ENCODE results near the gene TMEM108. TPM values are rescaled to one million over a fixed set of nuclear protein-coding genes. Genes with fewer than 3 reads are reported as not detected.

The TMEM108 gene
- polyA plus RNA-seq, 3 donors, result not detected

DNA sequence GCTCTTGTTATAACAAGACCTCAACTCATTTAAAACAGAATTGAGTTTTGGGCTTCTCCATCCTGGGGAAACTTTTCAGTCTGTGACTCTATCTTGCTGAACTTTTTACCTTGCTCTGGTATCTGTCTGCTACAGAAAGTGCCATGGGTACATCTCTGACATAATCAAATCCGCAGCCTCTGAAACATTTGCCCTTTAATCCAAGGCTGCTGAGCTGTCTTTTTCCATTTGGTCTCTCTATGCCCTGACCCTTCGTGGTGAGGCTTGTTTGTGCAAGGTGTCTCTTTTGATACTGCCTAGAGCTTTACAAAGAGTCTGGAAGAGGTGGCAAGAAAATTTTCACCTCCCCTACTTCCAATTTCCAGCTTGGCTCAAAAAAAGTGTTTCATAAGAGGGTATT lies 11.3 kb downstream of the TMEM108 start:
- H3K4me1 ChIP-seq (ENCODE audit: control insufficient read depth in 1 of 2, insufficient read depth in 2 of 2, low read length in 2 of 2), result no peaks in the 10 kb centered on the region
- Mint-ChIP-seq H3K4me1 (no peaks in the 10 kb centered on the region), H3K36me3 (no peaks in the 10 kb centered on the region), H3K4me3 (no peak overlapping the region), H3K27ac (no peak overlapping the region), H3K9me3 (peaks cover 0 to 1% (median 0%) of the 10 kb centered on the region in 7 donors), H3K27me3 (ENCODE audit: low read depth in 3 of 3) (peaks cover 0 to 15% (median 5%) of the 10 kb centered on the region in 3 donors)
- no peaks in the 10 kb centered on the region for H3K9me3 ChIP-seq (replicated peaks in 1 of 2; ENCODE audit: control insufficient read depth in 1 of 2, insufficient read depth in 1 of 2, low read length in 2 of 2)
- WGBS (ENCODE audit: insufficient coverage), result no CpG with 5 or more reads among the region's 2 CpGs
- H3K36me3 ChIP-seq (replicated peaks in 1 of 2; ENCODE audit: control insufficient read depth in 1 of 2, insufficient read depth in 2 of 2, low read length in 2 of 2), result no peaks in the 10 kb centered on the region
- no peak overlapping the region for H3K27ac ChIP-seq (ENCODE audit: low read depth in 1 of 2, low read length in 2 of 2)
- H3K4me2 ChIP-seq (replicated peaks; ENCODE audit: extremely low read depth, low read length, poor library complexity, severe bottlenecking), result no peak overlapping the region
- intact Hi-C loops (cut with micrococcal nuclease), result no loop called here
- TF ChIP-seq, protein P1, sequence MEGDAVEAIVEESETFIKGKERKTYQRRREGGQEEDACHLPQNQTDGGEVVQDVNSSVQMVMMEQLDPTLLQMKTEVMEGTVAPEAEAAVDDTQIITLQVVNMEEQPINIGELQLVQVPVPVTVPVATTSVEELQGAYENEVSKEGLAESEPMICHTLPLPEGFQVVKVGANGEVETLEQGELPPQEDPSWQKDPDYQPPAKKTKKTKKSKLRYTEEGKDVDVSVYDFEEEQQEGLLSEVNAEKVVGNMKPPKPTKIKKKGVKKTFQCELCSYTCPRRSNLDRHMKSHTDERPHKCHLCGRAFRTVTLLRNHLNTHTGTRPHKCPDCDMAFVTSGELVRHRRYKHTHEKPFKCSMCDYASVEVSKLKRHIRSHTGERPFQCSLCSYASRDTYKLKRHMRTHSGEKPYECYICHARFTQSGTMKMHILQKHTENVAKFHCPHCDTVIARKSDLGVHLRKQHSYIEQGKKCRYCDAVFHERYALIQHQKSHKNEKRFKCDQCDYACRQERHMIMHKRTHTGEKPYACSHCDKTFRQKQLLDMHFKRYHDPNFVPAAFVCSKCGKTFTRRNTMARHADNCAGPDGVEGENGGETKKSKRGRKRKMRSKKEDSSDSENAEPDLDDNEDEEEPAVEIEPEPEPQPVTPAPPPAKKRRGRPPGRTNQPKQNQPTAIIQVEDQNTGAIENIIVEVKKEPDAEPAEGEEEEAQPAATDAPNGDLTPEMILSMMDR (IDR thresholded peaks at IDR 0.05), result no peak
- no peaks in the 10 kb centered on the region for H4K20me1 ChIP-seq (ENCODE audit: insufficient read depth, low read length)
- no peak overlapping the region for H3K4me3 ChIP-seq (replicated peaks in 1 of 3; ENCODE audit: low read depth in 2 of 3, low read length in 3 of 3)
- no peak overlapping the region for H3K9ac ChIP-seq (ENCODE audit: insufficient read depth, low read length, poor library complexity, severe bottlenecking)
- no peaks in the 10 kb centered on the region for H3K27me3 ChIP-seq (ENCODE audit: control insufficient read depth in 2 of 2, insufficient read depth in 2 of 2, low read length in 2 of 2)
- no peak for DNase-seq
- H3K79me2 ChIP-seq (ENCODE audit: insufficient read depth, low read length), result no peaks in the 10 kb centered on the region
- H2AFZ ChIP-seq (ENCODE audit: insufficient read depth, low read depth, low read length, poor library complexity, severe bottlenecking), result no peak overlapping the region

DNA sequence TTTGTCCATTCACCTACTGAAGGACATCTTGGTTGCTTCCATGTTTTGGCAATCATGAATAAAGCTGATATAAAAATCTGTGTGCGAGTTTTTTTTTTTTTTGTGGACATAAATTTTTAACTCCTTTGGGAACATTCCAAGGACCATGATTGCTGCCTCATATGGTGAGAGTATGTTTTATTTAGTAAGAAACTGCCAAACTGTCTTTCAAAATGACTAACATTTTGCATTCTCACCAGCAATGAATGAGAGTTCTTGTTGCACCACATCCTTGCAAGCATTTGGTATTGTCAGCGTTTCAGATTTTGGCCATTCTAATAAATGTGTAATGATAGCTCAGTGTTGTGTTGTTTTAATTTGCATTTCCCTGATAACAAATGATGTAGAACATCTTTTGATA lies 12.7 kb downstream of the TMEM108 start:
- peaks cover 0 to 1% (median 0%) of the 10 kb centered on the region in 7 donors for H3K9me3 Mint-ChIP-seq
- no peaks in the 10 kb centered on the region for H3K79me2 ChIP-seq (ENCODE audit: insufficient read depth, low read length)
- no peak overlapping the region for H3K4me3 ChIP-seq (replicated peaks in 1 of 3; ENCODE audit: low read depth in 2 of 3, low read length in 3 of 3)
- no peak for DNase-seq
- peaks cover 0 to 13% (median under 1%) of the 10 kb centered on the region in 3 donors for H3K27me3 Mint-ChIP-seq (ENCODE audit: low read depth in 3 of 3)
- H3K4me2 ChIP-seq (replicated peaks; ENCODE audit: extremely low read depth, low read length, poor library complexity, severe bottlenecking), result no peak overlapping the region
- H3K4me1 Mint-ChIP-seq, result no peaks in the 10 kb centered on the region
- no peaks in the 10 kb centered on the region for H3K36me3 Mint-ChIP-seq
- no peak overlapping the region for H3K27ac Mint-ChIP-seq
- no peak overlapping the region for H3K27ac ChIP-seq (ENCODE audit: low read depth in 1 of 2, low read length in 2 of 2)
- no peaks in the 10 kb centered on the region for H3K36me3 ChIP-seq (replicated peaks in 1 of 2; ENCODE audit: control insufficient read depth in 1 of 2, insufficient read depth in 2 of 2, low read length in 2 of 2)
- no peaks in the 10 kb centered on the region for H3K27me3 ChIP-seq (ENCODE audit: control insufficient read depth in 2 of 2, insufficient read depth in 2 of 2, low read length in 2 of 2)
- H2AFZ ChIP-seq (ENCODE audit: insufficient read depth, low read depth, low read length, poor library complexity, severe bottlenecking), result no peak overlapping the region
- TF ChIP-seq, protein P1 (IDR thresholded peaks at IDR 0.05), result no peak
- no peak overlapping the region for H3K4me3 Mint-ChIP-seq
- intact Hi-C loops (cut with micrococcal nuclease), result no loop called here
- no peaks in the 10 kb centered on the region for H3K9me3 ChIP-seq (replicated peaks in 1 of 2; ENCODE audit: control insufficient read depth in 1 of 2, insufficient read depth in 1 of 2, low read length in 2 of 2)
- 100% methylated on average over 1 of the region's 2 CpGs for WGBS (ENCODE audit: insufficient coverage)
- H3K4me1 ChIP-seq (ENCODE audit: control insufficient read depth in 1 of 2, insufficient read depth in 2 of 2, low read length in 2 of 2), result no peaks in the 10 kb centered on the region
- no peaks in the 10 kb centered on the region for H4K20me1 ChIP-seq (ENCODE audit: insufficient read depth, low read length)
- no peak overlapping the region for H3K9ac ChIP-seq (ENCODE audit: insufficient read depth, low read length, poor library complexity, severe bottlenecking)

All from CD14-positive monocyte (primary cell).